ENCODE data around the gene SERPINA1.

GRCh38 chr14:94376976-94377865 lies 11.2 kb downstream of the SERPINA1 start:
- no peak for TF ChIP-seq CTCF (IDR thresholded peaks at IDR 0.05; ENCODE audit: low read length)
- no peak for TF ChIP-seq EZH2 (optimal IDR thresholded peaks at IDR 0.05; ENCODE audit: low read depth, low read length)
- no peak for TF ChIP-seq EZH2phosphoT487 (IDR thresholded peaks at IDR 0.05; ENCODE audit: low read length)
